HG02852 (cell line): ENCODE measurements around the gene WDR36.

Experiments
- ATAC-seq: cut with Tn5 transposase; IDR thresholded peaks from one replicate; pipeline ENCODE4 v1.9.1; 2021; ENCODE audit warnings: mild to moderate bottlenecking, moderate library complexity; ENCODE audit not compliant: unreplicated experiment

The WDR36 gene

GRCh38 chr5:111173476-111173875 is 81.3 kb downstream of the WDR36 start:
- no peak for ATAC-seq
